Fibroblast of pulmonary artery (primary cell): Measurements from ENCODE around the gene SLC22A8.

Experiments
- DNase-seq: peaks from one replicate; pipeline ENCODE4 v3.0.0-alpha.2; 2010; ENCODE audit warnings: low read depth
- H3K4me3 ChIP-seq: replicated peaks from 2 replicates; pipeline ENCODE4 v1.5.1; 2011; ENCODE audit warnings: low read depth, mild to moderate bottlenecking, control low read depth, low read length, moderate library complexity
- TF ChIP-seq, protein P1 (sequence below): IDR thresholded peaks from 2 replicates; pipeline ENCODE4 v1.5.1; 2011; ENCODE audit warnings: mild to moderate bottlenecking, control low read depth, low read length, inconsistent platforms; ENCODE audit errors: missing control alignments

The SLC22A8 gene

DNA sequence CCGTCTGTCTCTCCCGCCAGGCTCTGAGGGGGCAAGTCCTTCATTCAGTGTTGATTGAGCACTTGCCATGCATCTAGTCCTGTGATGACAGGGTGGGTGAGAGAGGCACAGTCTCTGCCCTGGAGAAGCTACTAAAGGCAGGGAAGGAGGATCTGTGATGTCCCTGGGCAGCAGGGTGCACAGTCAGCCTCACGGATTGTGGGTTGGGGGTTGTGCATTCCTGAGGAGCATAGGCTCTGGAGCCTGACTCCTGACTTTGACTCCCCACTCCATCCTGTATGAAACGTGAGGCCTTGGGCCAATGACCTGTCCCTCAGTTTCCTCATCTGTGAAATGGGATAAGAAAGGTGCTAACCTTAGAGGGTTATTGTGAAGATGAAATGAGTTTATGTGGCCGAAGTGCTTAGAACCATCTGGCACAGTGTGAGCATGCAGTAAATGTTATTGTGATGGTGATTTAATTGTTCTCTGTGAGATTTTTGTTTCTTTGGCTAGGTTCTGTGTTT lies 4.7 kb downstream of the SLC22A8 start:
- no peak for DNase-seq
- TF ChIP-seq, protein P1, sequence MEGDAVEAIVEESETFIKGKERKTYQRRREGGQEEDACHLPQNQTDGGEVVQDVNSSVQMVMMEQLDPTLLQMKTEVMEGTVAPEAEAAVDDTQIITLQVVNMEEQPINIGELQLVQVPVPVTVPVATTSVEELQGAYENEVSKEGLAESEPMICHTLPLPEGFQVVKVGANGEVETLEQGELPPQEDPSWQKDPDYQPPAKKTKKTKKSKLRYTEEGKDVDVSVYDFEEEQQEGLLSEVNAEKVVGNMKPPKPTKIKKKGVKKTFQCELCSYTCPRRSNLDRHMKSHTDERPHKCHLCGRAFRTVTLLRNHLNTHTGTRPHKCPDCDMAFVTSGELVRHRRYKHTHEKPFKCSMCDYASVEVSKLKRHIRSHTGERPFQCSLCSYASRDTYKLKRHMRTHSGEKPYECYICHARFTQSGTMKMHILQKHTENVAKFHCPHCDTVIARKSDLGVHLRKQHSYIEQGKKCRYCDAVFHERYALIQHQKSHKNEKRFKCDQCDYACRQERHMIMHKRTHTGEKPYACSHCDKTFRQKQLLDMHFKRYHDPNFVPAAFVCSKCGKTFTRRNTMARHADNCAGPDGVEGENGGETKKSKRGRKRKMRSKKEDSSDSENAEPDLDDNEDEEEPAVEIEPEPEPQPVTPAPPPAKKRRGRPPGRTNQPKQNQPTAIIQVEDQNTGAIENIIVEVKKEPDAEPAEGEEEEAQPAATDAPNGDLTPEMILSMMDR = no peak
- H3K4me3 ChIP-seq = no peak overlapping the region

DNA sequence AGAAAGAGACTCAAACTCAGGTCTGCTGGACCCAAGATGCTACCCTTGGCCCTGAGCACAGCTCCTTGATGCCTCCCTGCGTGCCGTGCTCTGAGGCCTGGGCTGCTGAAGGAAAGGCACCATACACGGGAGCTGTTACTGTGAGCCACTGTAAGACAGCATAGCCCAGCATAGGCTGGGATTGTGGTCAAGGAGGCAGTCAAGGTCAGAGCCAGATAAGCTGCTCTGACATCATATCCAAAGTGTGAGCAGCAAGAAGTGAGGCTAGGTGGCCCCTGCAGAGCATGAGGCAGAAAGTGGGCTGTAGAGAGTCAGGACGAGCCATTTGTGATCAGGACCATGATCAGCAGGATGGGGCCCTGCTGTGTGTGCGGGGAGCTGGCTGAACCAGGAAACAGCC lies 7.7 kb downstream of the SLC22A8 start:
- no peak for DNase-seq
- no peak overlapping the region for H3K4me3 ChIP-seq
- TF ChIP-seq, protein P1 = no peak

GRCh38 chr11:63001456-63001855 lies 14.2 kb downstream of the SLC22A8 start:
- H3K4me3 ChIP-seq = no peak overlapping the region
- TF ChIP-seq, protein P1 = no peak
- DNase-seq = no peak

DNA sequence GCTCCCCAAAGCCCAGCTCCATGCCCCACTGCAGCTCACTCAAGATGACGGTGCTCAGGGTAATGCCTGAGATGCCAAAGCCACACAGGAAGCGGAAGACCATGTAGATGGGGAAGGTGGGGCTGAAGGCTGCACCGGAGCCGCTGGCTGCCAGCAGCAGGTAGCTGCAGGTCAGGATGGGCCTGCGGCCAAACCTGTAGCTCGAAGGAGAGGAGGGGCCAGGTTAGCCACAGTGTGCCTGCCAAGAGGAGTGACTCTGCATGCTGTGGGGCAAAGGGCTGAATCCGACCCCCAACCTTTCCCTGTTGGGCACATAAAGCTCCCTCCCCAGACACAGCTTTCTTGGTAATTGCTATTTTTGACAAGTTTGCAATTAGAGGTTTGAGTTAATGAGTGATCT lies 16.0 kb downstream of the SLC22A8 start:
- H3K4me3 ChIP-seq = no peak overlapping the region
- TF ChIP-seq, protein P1 = no peak
- no peak for DNase-seq

- no peak overlapping the region for H3K4me3 ChIP-seq
- TF ChIP-seq, protein P1 = no peak
- DNase-seq = no peak
These were observed 16.5 kb downstream of the SLC22A8 start for GRCh38 chr11:62999156-62999555.

DNA sequence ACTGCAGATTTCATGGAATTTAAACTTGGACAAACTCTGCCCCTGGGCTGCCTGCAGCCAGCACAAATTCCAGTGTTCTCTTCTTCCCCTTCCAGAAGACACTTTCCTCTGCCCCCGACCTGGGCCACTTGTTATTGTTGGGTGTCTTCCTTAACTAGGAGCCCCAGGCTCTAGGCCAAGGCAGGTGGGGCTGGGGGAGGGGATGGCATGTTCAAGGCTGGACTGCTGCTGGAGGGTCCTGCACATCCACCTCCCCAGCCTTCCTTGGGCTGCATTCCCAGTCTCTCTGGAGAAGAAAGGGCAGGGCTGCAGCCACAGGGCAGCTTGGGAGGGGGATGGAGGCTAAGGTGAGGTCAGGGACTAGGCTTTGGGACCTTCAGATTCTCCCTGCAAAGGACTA lies 19.4 kb downstream of the SLC22A8 start:
- no peak for DNase-seq
- TF ChIP-seq, protein P1 = no peak

GRCh38 chr11:62994775-62995174 lies 20.9 kb downstream of the SLC22A8 start:
- TF ChIP-seq, protein P1 = no peak
- no peak for DNase-seq

More for the DNA sequence above, 19.4 kb downstream of the SLC22A8 start:
- no peak overlapping the region for H3K4me3 ChIP-seq

More at GRCh38 chr11:62994775-62995174, 20.9 kb downstream of the SLC22A8 start:
- H3K4me3 ChIP-seq = no peak overlapping the region
